SU-DHL-6 (cell line): ENCODE data around the gene CLSTN2.

Experiments
- H2AFZ ChIP-seq: fragments of 200-600 bp; sonication (generic); 2 replicates; pipeline ENCODE4 v1.6.1; 2014; ENCODE audit warnings: low read depth, mild to moderate bottlenecking, moderate library complexity, mixed read lengths, antibody characterized with exemption, low read length; ENCODE audit not compliant: severe bottlenecking
- H3F3A ChIP-seq: fragments of 200-600 bp; shearing (Covaris generic); 2 replicates; pipeline ENCODE4 v1.6.0; 2016; ENCODE audit warnings: antibody characterized with exemption, mild to moderate bottlenecking; ENCODE audit not compliant: insufficient read depth
- H3K27ac ChIP-seq: fragments of 200-600 bp; sonication (generic); 2 replicates; pipeline ENCODE4 v1.5.1; 2016; ENCODE audit warnings: low read depth, mild to moderate bottlenecking, low read length, moderate library complexity, mixed read lengths
- H3K27me3 ChIP-seq: fragments of 200-600 bp; sonication (generic), shearing (Covaris generic); 2 replicates; pipeline ENCODE4 v1.6.0; 2014; ENCODE audit warnings: mild to moderate bottlenecking, low read length
- H3K36me3 ChIP-seq: fragments of 200-600 bp; sonication (generic); 2 replicates; pipeline ENCODE4 v1.6.1; 2014; ENCODE audit warnings: mild to moderate bottlenecking, low read length, mixed read lengths
- H3K4me2 ChIP-seq: fragments of 300-600, 200-600 bp; shearing (Covaris generic), sonication (generic); 2 replicates; pipeline ENCODE4 v1.6.0; 2014; ENCODE audit warnings: low read length, low read depth, mild to moderate bottlenecking; ENCODE audit not compliant: poor library complexity, severe bottlenecking
- H3K4me3 ChIP-seq: fragments of 200-600 bp; sonication (generic); 2 replicates; pipeline ENCODE4 v1.5.1; 2014; ENCODE audit warnings: antibody characterized with exemption, low read length, mild to moderate bottlenecking, mixed read lengths; ENCODE audit not compliant: insufficient read depth, poor library complexity, severe bottlenecking
- H3K79me2 ChIP-seq: fragments of 200-600 bp; sonication (generic); 2 replicates; pipeline ENCODE4 v1.6.1; 2014; ENCODE audit warnings: mild to moderate bottlenecking, low read length, moderate library complexity; ENCODE audit not compliant: insufficient read depth
- H3K9ac ChIP-seq: fragments of 200-600 bp; sonication (generic); 2 replicates; pipeline ENCODE4 v1.7.0; 2014; ENCODE audit warnings: mild to moderate bottlenecking, low read length
- H3K9me2 ChIP-seq: fragments of 200-600 bp; sonication (generic); replicated peaks from 2 replicates; pipeline ENCODE4 v1.6.1; 2014; ENCODE audit warnings: low read length; ENCODE audit not compliant: insufficient read depth
- H3K9me3 ChIP-seq: fragments of 200-600 bp; sonication (generic); 2 replicates; pipeline ENCODE4 v1.6.1; 2014; ENCODE audit warnings: low read length, mixed read lengths; ENCODE audit not compliant: insufficient read depth
- H4K20me1 ChIP-seq: fragments of 200-600 bp; sonication (generic); 2 replicates; pipeline ENCODE4 v1.6.1; 2014; ENCODE audit warnings: low read depth, mild to moderate bottlenecking, antibody characterized with exemption, low read length, moderate library complexity, mixed read lengths
- CTCF ChIP-seq: fragments of 200-600 bp; sonication (generic); IDR thresholded peaks from one replicate; pipeline ENCODE4 v1.5.1; 2017; ENCODE audit warnings: antibody characterized with exemption, mild to moderate bottlenecking, low read length, moderate library complexity; ENCODE audit not compliant: insufficient read depth, poor library complexity, severe bottlenecking
- EZH2phosphoT487 ChIP-seq: fragments of 200-600 bp; sonication (generic), shearing (Covaris generic); conservative IDR thresholded peaks from 2 replicates; pipeline ENCODE4 v1.6.1; 2018; ENCODE audit warnings: mild to moderate bottlenecking, antibody characterized with exemption, low read length, moderate library complexity, mixed read lengths

CLSTN2 gene

GRCh38 chr3:140588558-140588957, 653.6 kb downstream of the CLSTN2 start:
- H3K27ac ChIP-seq, result no peak overlapping the region
- no peak overlapping the region for H2AFZ ChIP-seq
- H3F3A ChIP-seq, result no peaks in the 10 kb centered on the region
- TF ChIP-seq CTCF (no peak), EZH2phosphoT487 (no peak)
- H3K9me2 ChIP-seq, result no peaks in the 10 kb centered on the region
- H3K27me3 ChIP-seq, result no peaks in the 10 kb centered on the region
- no peaks in the 10 kb centered on the region for H3K36me3 ChIP-seq
- H4K20me1 ChIP-seq, result no peaks in the 10 kb centered on the region
- no peaks in the 10 kb centered on the region for H3K79me2 ChIP-seq
- no peaks in the 10 kb centered on the region for H3K9me3 ChIP-seq
- no peak overlapping the region for H3K4me3 ChIP-seq
- H3K9ac ChIP-seq, result no peak overlapping the region
- no peak overlapping the region for H3K4me2 ChIP-seq

GRCh38 chr3:140593766-140594165, 658.8 kb downstream of the CLSTN2 start:
- Histone ChIP-seq H3K27ac (no peak overlapping the region), H3K4me2 (no peak overlapping the region), H3K9me3 (no peaks in the 10 kb centered on the region), H3K79me2 (no peaks in the 10 kb centered on the region), H4K20me1 (no peaks in the 10 kb centered on the region), H3K9me2 (no peaks in the 10 kb centered on the region), H3K4me3 (no peak overlapping the region), H3F3A (no peaks in the 10 kb centered on the region), H3K9ac (no peak overlapping the region), H3K36me3 (no peaks in the 10 kb centered on the region), H2AFZ (no peak overlapping the region), H3K27me3 (no peaks in the 10 kb centered on the region)
- no peak for TF ChIP-seq CTCF
- TF ChIP-seq EZH2phosphoT487, result no peak

- Histone ChIP-seq H3K4me2 (no peak overlapping the region), H3K9me2 (no peaks in the 10 kb centered on the region)
Observed at GRCh38 chr3:140595295-140595694, 660.3 kb downstream of the CLSTN2 start.

More at GRCh38 chr3:140595295-140595694, 660.3 kb downstream of the CLSTN2 start:
- no peaks in the 10 kb centered on the region for H3K9me3 ChIP-seq
- H2AFZ ChIP-seq, result no peak overlapping the region
- TF ChIP-seq CTCF (no peak), EZH2phosphoT487 (no peak)
- H3K4me3 ChIP-seq, result no peak overlapping the region
- no peaks in the 10 kb centered on the region for H3F3A ChIP-seq
- H3K27ac ChIP-seq, result no peak overlapping the region
- no peaks in the 10 kb centered on the region for H4K20me1 ChIP-seq
- no peaks in the 10 kb centered on the region for H3K36me3 ChIP-seq
- no peaks in the 10 kb centered on the region for H3K27me3 ChIP-seq
- no peaks in the 10 kb centered on the region for H3K79me2 ChIP-seq
- H3K9ac ChIP-seq, result no peak overlapping the region
